GM11168 (cell line): ENCODE measurements around the gene RNF169.
"Not testable (repeated sequence)": the region's sequence is repeated elsewhere in the genome, so short reads cannot be mapped to it uniquely, and the experiment has no call there.

ENCODE experiments used
- in situ Hi-C: fragments of 300-500 bp; cut with MboI; formaldehyde crosslinking; loops from one replicate; pipeline ENCODE4 v1.12.0; 2022; ENCODE audit warnings: low sequenced_read_pairs; ENCODE audit not compliant: unreplicated experiment

The RNF169 gene

GRCh38 chr11:74816664-74817063 lies 68.0 kb downstream of the RNF169 start:
- in situ Hi-C loops = no loop called here

- in situ Hi-C loops = no loop called here
These were observed 69.8 kb downstream of the RNF169 start for GRCh38 chr11:74818283-74818946.

GRCh38 chr11:74819400-74819799 lies 70.8 kb downstream of the RNF169 start:
- in situ Hi-C loops = no loop called here

DNA sequence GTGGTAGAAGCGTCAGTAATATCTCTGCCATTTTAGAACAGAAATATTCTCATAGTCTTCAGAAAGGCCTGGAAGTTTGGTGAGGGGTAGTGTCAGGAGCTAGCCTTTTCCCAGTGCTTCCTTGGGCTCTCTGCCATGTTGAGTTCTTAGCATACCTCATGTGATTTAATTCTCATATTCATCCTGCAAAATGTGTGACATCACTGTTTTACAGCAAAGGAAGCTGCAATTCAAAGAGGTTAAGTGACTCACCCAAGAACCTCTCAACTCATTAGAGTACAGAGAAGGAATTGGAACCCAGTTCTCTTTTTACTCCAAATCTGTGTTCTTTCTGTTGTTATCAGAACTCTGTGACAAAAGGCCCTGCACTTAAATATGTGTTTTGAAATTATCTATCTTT lies 72.1 kb downstream of the RNF169 start:
- in situ Hi-C loops = no loop called here

- in situ Hi-C loops = no loop called here
These were observed 73.5 kb downstream of the RNF169 start for GRCh38 chr11:74822170-74822569.

- in situ Hi-C loops = no loop called here
These were observed 75.8 kb downstream of the RNF169 start for GRCh38 chr11:74824285-74824982.

DNA sequence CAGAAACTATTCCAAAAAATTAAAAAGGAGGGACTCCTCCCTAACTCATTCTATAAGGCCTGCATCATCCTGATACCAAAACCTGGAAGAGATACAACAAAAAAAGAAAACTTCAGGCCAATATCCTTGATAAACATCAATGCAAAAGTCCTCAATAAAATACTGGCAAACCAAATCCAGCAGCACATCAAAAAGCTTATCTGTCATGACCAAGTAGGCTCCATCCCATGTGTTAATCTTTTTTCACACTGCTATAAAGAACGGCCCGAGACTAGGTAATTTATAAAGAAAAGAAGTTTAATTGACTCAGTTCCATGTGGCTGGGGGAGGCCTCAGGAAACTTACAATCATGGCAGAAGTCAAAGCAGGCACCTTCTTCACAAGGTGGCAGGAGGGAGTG lies 76.9 kb downstream of the RNF169 start:
- in situ Hi-C loops = not testable (repeated sequence)

GRCh38 chr11:74826901-74827300 lies 78.3 kb downstream of the RNF169 start:
- in situ Hi-C loops = no loop called here

- in situ Hi-C loops = no loop called here
These were observed 88.5 kb downstream of the RNF169 start for GRCh38 chr11:74837191-74837590.

GRCh38 chr11:74838188-74838587 lies 89.5 kb downstream of the RNF169 start:
- in situ Hi-C loops = no loop called here

GRCh38 chr11:74839446-74839845 lies 90.8 kb downstream of the RNF169 start:
- in situ Hi-C loops = no loop called here

DNA sequence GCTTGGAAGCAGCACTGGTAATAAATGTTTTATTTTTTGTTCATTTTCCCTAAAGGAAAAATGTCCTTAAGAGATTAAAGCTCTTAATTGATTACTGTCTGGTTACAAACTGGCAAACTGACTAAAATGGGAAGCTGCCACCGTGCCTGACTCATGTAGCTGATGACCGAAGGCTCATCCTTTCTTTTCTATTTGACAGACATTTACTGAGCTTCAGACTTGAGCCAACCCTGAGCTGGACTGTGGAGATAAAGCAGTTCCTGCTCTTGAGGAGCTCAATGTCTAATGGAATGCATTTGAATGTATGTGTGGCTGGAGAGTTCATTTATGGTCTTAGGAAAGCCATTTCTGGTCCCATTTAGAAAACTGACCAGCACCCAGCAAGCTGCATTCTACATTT lies 91.3 kb downstream of the RNF169 start:
- in situ Hi-C loops = no loop called here

GRCh38 chr11:74840486-74840885 lies 91.8 kb downstream of the RNF169 start:
- in situ Hi-C loops = no loop called here

DNA sequence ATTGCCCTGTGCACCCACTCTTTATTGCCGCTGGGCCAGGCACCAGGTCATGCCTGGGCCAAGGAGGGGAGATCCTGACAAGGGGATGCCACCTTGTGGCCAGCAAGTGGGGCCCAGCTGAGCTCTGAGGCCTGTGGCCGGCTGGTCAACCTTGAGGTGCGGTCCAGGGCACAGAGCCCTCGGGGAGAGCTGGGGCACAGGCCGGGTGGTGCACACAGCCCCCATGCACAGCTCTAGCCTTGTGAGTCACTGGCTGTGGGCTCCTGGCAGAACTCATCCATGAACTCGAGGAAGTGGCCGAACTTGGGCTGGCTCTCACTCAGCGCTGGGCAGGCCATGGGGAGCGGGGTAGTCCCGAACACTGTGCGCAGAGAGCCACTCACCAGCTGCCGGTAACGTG lies 94.3 kb downstream of the RNF169 start:
- in situ Hi-C loops = no loop called here

- in situ Hi-C loops = no loop called here
These were observed 95.4 kb downstream of the RNF169 start for GRCh38 chr11:74844072-74844471.

DNA sequence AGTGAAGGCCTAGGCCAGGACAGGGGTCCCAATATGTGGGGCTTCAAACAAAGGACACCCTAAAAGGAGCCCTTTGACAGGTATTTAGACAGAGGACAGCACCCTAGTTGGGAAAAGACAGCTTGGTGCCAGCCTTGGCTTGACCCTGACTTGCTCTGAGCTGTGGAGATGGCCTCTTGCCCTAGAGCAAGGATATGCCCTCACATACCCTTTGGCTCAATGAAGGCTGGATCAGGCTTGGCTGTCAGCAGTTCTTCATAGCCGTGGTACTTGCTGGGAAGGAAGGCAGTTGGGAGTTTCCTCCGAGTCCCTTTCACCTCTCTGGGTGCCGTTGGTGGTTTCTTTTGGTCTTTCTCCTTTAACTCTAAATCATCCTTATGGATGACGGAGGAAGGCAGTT lies 96.2 kb downstream of the RNF169 start:
- in situ Hi-C loops = no loop called here

- in situ Hi-C loops = no loop called here
These were observed 97.4 kb downstream of the RNF169 start for GRCh38 chr11:74845978-74846517.

DNA sequence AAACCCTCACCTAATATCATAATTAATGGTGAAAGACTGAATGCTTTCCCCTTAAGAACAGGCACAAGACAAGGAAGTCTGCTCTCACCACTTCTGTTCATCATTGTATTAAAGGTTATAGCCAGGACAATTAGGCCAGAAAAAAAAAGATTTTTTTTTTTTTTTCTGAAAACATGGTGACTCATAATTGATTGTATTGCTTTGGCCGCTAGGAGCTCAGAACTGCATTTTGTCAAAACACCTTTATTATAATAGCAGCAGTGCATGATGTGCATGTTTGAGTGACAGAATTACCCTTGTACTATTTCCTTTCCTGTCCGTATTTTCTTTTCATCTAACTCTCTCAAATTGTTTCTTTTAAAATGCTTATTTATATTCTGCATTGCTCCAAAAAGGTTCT lies 98.1 kb downstream of the RNF169 start:
- in situ Hi-C loops = no loop called here

- in situ Hi-C loops = no loop called here
These were observed 98.7 kb downstream of the RNF169 start for GRCh38 chr11:74847395-74847794.

DNA sequence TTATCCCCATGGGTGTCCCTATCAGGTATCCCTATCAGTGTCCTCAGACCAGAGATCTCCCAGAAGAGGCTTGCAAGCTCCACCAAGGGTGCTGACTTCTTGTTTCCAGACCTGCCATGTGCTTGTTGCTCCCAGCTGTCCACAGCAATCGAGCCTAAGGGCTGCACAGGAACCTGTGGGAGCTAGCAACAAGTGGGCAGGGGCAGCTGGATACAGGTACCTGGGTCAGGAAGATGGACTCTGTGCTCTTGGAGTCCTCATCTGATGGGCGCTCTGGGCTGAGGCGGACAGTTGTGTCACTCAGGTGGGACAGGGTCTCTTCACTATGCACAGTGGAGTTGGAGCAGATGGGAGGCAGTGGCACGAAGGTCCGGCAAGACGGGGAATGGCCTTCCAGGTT lies 99.2 kb downstream of the RNF169 start:
- in situ Hi-C loops = no loop called here

- in situ Hi-C loops = no loop called here
These were observed 101.1 kb downstream of the RNF169 start for GRCh38 chr11:74849525-74850391.
